ENCODE data around the gene TMEM269.
"Not testable (repeated sequence)": the region's sequence is repeated elsewhere in the genome, so short reads cannot be mapped to it uniquely, and the experiment has no call there.

The TMEM269 gene

DNA sequence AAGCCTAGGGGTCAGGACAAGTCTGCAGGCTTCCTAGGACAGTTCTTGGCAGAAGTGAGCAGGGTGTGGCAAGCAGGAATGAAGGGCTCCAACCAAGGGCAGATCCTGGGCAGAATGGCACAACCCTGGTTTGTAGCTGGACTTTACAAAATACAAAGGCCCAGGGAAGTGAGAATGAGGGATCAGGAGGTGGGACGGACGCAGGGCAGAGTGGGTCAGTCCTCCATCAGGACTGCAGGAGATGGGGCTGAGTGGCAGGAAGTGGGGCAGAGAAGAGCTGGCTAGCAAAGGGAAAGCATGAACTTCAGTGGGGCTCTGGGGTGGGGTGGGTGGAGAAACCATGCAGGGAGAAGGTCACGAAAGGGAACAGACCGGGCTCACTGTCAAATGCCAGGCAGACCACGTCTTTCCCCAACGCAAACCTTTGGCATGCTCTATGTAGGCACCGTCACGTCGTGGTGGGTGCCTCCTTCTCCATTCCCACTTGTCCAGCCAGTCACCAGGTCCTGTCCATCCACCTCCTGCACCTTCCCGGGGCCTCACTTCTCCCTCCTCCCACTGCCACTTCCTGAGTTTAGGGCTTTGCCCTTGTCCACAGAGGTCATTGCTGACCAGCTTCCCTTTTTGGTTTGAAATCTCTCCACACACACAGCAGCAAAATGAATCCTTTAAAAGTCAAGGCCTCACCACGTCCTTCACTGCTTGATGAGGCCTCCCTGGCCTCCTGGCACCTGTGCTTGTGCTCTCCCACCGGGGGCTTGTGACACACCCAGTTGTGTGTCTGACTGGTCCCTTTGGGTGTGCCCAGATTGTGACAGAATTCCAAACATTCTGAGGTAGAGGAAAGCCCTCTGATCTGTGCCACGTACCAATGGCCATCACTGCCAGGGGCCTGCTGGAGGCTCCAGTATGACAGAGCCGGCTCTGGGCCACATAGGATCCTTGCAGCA, 36.1 kb upstream of the TMEM269 start:
- no peak for DNase-seq

GRCh38 chr1:42750041-42750440, 34.8 kb upstream of the TMEM269 start:
- no peak for DNase-seq

DNA sequence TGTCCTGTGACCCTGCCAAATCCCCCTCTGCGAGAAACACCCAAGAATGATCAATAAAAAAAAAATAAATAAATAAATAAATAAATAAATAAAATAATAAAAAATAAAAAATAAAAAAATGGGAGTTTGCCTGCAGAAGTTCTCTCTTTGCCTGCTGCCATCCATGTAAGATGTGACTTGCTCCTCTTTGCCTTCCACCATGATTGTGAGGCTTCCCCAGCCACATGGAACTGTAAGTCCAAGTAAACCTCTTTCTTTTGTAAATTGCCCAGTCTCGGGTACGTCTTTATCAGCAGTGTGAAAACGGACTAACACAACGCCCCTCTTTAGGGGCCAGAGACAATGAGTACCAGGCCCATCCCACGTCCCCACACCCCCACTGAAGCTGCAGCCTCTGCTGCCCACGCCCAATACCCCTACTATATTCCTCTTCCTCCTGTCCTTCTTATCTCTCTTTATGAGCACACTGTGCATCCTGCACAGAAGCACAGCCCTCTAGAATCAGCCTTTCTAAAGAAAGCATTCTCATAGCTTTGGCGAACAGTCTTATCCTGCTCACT, 33.2 kb upstream of the TMEM269 start:
- not testable (repeated sequence) for DNase-seq

- no peak for DNase-seq
These were observed 32.5 kb upstream of the TMEM269 start for GRCh38 chr1:42752284-42752683.

DNA sequence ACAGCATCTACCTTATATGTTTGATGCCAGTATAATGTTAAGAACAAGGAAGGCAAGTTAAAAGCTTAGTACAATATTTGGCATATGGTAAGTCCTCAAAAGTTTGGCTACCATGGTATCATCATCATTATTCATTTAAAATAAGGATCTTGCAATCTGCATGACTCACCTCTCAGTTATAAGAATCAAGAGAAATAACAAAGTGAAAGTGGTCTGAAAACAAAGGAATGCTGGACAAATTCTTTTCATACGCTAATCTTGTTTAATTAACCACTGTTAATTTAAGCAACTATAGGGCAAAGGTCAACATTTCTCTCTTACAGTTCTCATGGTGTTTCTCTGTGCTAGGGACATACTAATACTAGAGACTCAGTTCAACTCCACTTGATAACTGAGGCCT, 31.7 kb upstream of the TMEM269 start:
- peak; percentile 12 for DNase-seq

GRCh38 chr1:42756956-42757891, 27.6 kb upstream of the TMEM269 start:
- no peak for DNase-seq

- no peak for DNase-seq
These were observed 26.9 kb upstream of the TMEM269 start for GRCh38 chr1:42757892-42758275.

GRCh38 chr1:42758641-42759040, 26.1 kb upstream of the TMEM269 start:
- DNase-seq = no peak

DNA sequence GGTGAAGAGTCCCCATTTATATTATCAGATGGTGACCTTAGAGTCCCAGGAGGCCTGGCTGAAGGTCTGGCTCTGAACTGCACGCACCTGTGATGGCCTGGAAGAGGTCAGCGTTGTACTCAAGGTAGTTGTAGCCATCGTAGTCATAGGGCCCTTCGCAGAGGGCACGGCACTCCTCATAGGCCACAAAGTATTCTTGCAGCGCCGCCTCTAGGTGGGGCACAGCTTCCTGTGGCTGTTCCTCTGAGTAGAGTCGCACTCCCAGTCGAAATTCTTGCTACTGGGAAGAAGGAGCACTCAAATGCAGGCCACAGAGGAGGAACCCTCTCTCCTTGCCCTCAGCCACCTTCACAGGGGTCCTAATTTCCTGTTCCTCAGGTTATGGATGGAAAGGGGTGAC, 25.7 kb upstream of the TMEM269 start:
- no peak for DNase-seq

GRCh38 chr1:42761567-42761966, 23.2 kb upstream of the TMEM269 start:
- no peak for DNase-seq

GRCh38 chr1:42762269-42762668, 22.5 kb upstream of the TMEM269 start:
- no peak for DNase-seq

DNA sequence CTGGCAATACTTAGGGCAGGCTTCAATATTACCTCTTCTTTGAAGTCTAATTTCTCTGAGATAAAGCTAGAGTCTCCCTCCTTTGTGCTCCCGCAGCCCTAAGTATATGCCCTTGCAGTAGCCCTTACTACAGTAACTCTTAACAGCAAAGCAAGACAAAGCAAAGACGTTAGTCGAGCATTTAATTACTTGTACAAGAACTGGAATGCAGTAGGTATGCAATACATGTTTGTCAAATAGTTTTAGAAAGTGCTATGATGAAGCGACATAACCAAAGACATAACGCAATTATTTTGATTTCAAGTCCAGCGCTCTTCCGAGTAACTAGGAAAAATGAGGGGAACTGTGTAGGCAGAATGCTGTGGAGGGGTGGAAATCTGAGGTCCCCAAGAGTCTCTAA, 19.5 kb upstream of the TMEM269 start:
- DNase-seq = no peak

- DNase-seq = peak; percentile 66
These were observed 18.7 kb upstream of the TMEM269 start for GRCh38 chr1:42765832-42766740.

DNA sequence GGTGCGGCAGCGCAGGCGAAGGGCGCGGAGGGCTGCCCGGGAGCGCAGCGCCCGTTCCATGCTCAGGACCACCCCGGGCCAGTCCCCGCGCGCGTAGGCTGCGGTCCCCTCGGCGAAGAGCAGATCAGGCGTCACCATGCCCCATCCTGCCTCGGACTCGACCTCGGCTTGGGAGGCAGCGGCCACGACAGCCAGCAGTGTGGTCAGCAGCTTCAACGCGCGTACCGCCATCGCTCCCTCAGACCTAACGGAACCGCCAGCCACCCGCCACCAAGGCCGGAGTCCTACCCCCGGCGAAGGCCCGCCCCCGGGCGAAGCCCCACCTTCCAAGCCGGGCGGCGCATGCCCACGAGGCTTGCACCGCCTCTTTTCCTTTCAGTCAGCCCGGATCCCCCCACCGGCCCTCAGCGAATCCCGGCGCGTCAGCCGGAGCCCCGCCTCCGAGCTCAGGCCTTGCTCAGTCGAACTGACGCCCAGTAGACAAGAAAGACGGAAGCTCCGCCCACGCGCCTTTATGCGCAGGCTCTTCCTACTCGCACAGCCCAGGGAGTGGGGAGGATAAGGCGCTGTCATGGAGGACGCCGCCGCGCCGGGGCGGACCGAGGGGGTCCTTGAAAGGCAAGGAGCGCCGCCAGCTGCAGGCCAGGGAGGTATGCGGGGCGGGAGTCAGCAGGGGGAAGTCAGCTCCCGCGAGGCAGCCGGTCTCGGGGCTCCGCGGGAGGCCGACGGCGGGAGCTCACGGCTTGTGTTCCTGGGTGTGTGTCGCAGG, 17.9 kb upstream of the TMEM269 start, which contains the start of the genes C1orf50 and P3H1:
Gene C1orf50 (plus strand): TSS at position 509 of the 769 bp plus-strand sequence. CDS start 63 bp downstream, at position 572.
Gene P3H1 (minus strand): TSS at position 288 of the 769 bp plus-strand sequence. CDS start 57 bp downstream, at position 231.
- DNase-seq = peak; percentile 99

- DNase-seq = no peak
These were observed 17.2 kb upstream of the TMEM269 start for GRCh38 chr1:42767510-42768000.

- DNase-seq = no peak
These were observed 16.6 kb upstream of the TMEM269 start for GRCh38 chr1:42768172-42768571.

DNA sequence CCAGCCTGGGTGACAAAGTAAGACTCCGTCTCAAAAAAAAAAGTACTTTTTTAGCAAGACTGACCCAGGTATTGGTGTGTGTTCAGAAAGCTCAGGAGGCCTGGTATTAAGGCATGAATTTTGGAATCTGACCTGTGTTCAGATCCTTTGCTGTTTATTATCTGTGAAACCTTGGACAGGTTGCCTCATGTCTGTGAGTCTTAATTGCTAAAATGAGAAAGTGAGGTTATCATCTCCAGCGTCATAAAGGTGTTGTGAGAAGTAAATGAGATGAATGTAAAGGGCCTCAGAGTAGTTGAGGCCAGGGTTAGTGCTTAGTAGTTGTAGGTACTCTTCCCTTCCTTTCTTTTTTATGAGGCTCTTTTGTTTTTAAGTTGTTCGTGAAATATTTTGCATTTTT, 15.0 kb upstream of the TMEM269 start:
- DNase-seq = no peak

DNA sequence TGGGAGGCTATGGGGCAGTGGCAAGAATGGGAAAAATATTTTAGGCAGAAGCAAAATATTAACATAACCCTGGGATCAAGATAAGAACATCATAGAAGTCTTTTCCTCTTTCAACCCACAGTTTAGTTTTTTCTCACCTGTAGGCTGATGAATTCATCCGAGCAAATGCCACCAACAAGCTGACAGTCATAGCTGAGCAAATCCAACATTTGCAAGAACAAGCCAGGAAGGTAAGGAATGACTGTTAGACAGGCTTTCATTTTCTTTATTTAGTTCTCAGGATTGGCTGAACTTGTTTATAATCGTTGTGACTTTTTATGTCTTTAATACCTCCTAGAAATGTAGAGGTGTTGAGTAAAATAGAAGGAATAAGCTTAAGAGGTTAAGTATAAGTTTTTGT, 11.4 kb upstream of the TMEM269 start:
- no peak for DNase-seq

GRCh38 chr1:42774928-42775526, 9.8 kb upstream of the TMEM269 start:
- DNase-seq = no peak

- DNase-seq = no peak
These were observed 8.3 kb upstream of the TMEM269 start for GRCh38 chr1:42776502-42776901.

DNA sequence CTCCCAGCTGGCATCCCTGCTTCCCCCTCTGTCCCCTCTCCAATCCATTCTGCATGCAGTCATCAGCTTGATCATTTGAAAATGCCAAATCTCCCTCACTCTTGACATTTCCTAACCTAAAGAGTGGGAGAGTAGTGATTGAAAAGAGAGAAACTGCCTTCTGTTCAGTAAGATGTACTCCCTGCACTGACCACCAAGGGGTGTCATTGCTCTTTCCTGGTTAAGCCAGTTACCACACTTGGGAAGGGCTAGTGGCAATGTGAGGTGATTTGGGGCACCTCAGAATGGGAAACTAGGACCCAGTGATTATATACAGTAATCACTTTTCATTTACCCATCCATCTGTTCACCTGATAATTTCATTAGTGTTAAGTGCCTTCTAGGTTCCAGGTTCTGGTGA, 6.9 kb upstream of the TMEM269 start:
- DNase-seq = no peak

Data from NCI-H226 (cell line).